ENCODE data around the gene ZBTB21.

DNA sequence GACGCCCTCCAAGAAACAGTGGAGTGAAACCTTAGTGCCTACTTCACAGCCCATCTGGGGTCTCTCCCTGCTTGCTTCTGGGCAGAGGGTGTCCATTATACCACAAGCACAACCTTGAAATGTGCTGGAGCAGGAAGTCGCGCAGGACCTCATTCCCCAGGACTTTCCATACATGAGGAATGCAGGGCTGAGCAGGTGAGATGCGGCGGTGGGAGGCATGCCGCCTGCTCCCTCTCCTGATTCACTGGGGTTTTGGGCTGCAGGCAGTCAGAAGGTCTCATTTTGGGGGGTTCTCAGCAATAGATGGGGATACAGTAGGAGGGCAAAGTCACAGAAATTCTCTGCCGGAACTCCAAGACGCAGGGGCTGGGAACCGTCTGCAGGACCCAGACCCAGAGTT is 45.3 kb upstream of the ZBTB21 start:
- TF ChIP-seq CTCF (IDR thresholded peaks at IDR 0.05): no peak
- TF ChIP-seq EP300 (IDR thresholded peaks at IDR 0.05): no peak
